ELR (cell line): ENCODE measurements around the gene LDOC1.
"Not testable (repeated sequence)": the region's sequence is repeated elsewhere in the genome, so short reads cannot be mapped to it uniquely, and the experiment has no call there.

ENCODE experiments used
- DNase-seq: peaks from one replicate; pipeline ENCODE4 v3.0.0-alpha.2; 2015; ENCODE audit warnings: low read depth

LDOC1 gene

GRCh38 chrX:141176586-141177451 lies at the start of gene LDOC1:
LDOC1 (minus strand) TSS chrX:141177129; CDS start chrX:141177021, 108 bp downstream.
- DNase-seq: peak; percentile 90

- DNase-seq: no peak
Measured at GRCh38 chrX:141221611-141222010, 44.7 kb upstream of the LDOC1 start.

- peak; percentile 89 for DNase-seq
Measured at GRCh38 chrX:141220342-141221008, 43.5 kb upstream of the LDOC1 start.

- DNase-seq: no peak
Measured at GRCh38 chrX:141214196-141214595, 37.3 kb upstream of the LDOC1 start.

GRCh38 chrX:141201962-141202361 lies 25.0 kb upstream of the LDOC1 start:
- no peak for DNase-seq

GRCh38 chrX:141188573-141188972 lies 11.6 kb upstream of the LDOC1 start:
- not testable (repeated sequence) for DNase-seq

GRCh38 chrX:141185366-141185765 lies 8.4 kb upstream of the LDOC1 start:
- DNase-seq: no peak

- DNase-seq: no peak
Measured at GRCh38 chrX:141183000-141183399, 6.1 kb upstream of the LDOC1 start.

GRCh38 chrX:141180851-141181250 lies 3.9 kb upstream of the LDOC1 start:
- no peak for DNase-seq

- DNase-seq: no peak
Measured at GRCh38 chrX:141175786-141176185, 1.1 kb downstream of the LDOC1 start.

- no peak for DNase-seq
Measured at GRCh38 chrX:141164406-141164805, 12.5 kb downstream of the LDOC1 start.

- DNase-seq: no peak
Measured at GRCh38 chrX:141158084-141158483, 18.8 kb downstream of the LDOC1 start.

GRCh38 chrX:141155231-141155630 lies 21.7 kb downstream of the LDOC1 start:
- DNase-seq: peak; percentile 17

- DNase-seq: peak; percentile 0
Measured at GRCh38 chrX:141142946-141143345, 34.0 kb downstream of the LDOC1 start.

GRCh38 chrX:141133272-141133671 lies 43.7 kb downstream of the LDOC1 start:
- DNase-seq: no peak

GRCh38 chrX:141127146-141127545 lies 49.8 kb downstream of the LDOC1 start:
- DNase-seq: no peak
